Measurements from ENCODE around the gene ACE2. TPM values are rescaled to one million over a fixed set of nuclear protein-coding genes. Genes with fewer than 3 reads are reported as not detected.

The ACE2 gene
- total and polyA plus RNA-seq, 2 of the 8 experiments (the other 6 are each of a cell fraction or from before 2014, with no cell fraction given), result 0.06 TPM; not detected in 1

- Histone ChIP-seq H3K79me1 (ENCODE audit: low read depth, low read length) (no peaks in the 10 kb centered on the region), H3K9me3 (ENCODE audit: insufficient read depth in 2 of 2, low read depth in 1 of 2, low read length in 1 of 2) (no peaks in the 10 kb centered on the region), H4K5ac (ENCODE audit: insufficient read length, low read depth, low read length) (no peak overlapping the region), H2BK5ac (ENCODE audit: low read depth, low read length) (no peak overlapping the region), H3K56ac (replicated peaks; ENCODE audit: insufficient read length, low read depth, low read length) (no peak overlapping the region), H3K4ac (replicated peaks; ENCODE audit: insufficient read length, low read depth, low read length) (no peak overlapping the region), H2AFZ (ENCODE audit: low read length) (no peak overlapping the region), H4K8ac (ENCODE audit: extremely low read depth, insufficient read depth, low read length) (no peak overlapping the region), H3K18ac (ENCODE audit: extremely low read depth, low read length) (no peak overlapping the region), H4K91ac (replicated peaks; ENCODE audit: insufficient read length, low read length) (no peak overlapping the region), H3K4me2 (ENCODE audit: insufficient read depth in 1 of 2, low read depth in 2 of 2, low read length in 2 of 2) (no peak overlapping the region), H3K36me3 (ENCODE audit: control insufficient read depth in 2 of 4, insufficient read depth in 4 of 4, low read length in 3 of 4) (no peaks in the 10 kb centered on the region), H3K14ac (ENCODE audit: insufficient read length) (no peak overlapping the region), H2AK5ac (ENCODE audit: low read depth, low read length) (no peak overlapping the region), H2BK120ac (replicated peaks; ENCODE audit: low read depth, low read length) (no peak overlapping the region), H3K4me3 (ENCODE audit: extremely low read depth in 1 of 4, insufficient read depth in 2 of 4, low read depth in 3 of 4, low read length in 4 of 4) (no peak overlapping the region), H2BK12ac (ENCODE audit: low read depth, low read length) (no peak overlapping the region), H3K23me2 (ENCODE audit: low read depth, low read length) (no peaks in the 10 kb centered on the region), H2BK15ac (ENCODE audit: low read length) (no peak overlapping the region), H3K27me3 (replicated peaks in 1 of 4; ENCODE audit: control insufficient read depth in 3 of 4, extremely low read depth in 1 of 4, insufficient read depth in 3 of 4, low read length in 3 of 4) (no peaks in the 10 kb centered on the region), H4K20me1 (replicated peaks in 1 of 2; ENCODE audit: control insufficient read depth in 1 of 2, insufficient read depth in 2 of 2, low read length in 2 of 2) (no peaks in the 10 kb centered on the region), H3K27ac (ENCODE audit: low read depth, low read length) (no peak overlapping the region), H2BK20ac (ENCODE audit: low read length) (no peak overlapping the region), H3K23ac (ENCODE audit: insufficient read length) (no peak overlapping the region), H3K9ac (replicated peaks in 1 of 4; ENCODE audit: extremely low read depth in 1 of 4, low read depth in 3 of 4, low read length in 3 of 4) (no peak overlapping the region), H3K79me2 (ENCODE audit: control insufficient read depth in 1 of 2, insufficient read depth in 2 of 2, low read length in 2 of 2) (no peaks in the 10 kb centered on the region), H3K4me1 (replicated peaks in 1 of 4; ENCODE audit: control insufficient read depth in 3 of 4, insufficient read depth in 4 of 4, low read length in 3 of 4) (no peaks in the 10 kb centered on the region)
- FAIRE-seq (no peak), DNase-seq (ENCODE audit: low read depth in 1 of 2, low spot score in 2 of 2) (no peak)
- CTCF ChIA-PET (ENCODE audit: partially characterized antibody), result no interaction called here
- 96% methylated on average over 2 of the region's 2 CpGs; no CpG with 5 or more reads in 1 of the 2 experiments for WGBS, 2 experiments (ENCODE audit: extremely low coverage in 1 of 2, insufficient coverage in 1 of 2, insufficient read length in 1 of 2, insufficient replicate concordance in 2 of 2, low coverage in 1 of 2, low lambda C conversion rate in 2 of 2, missing lambda C conversion rate in 1 of 2)
- TF ChIP-seq GTF2F1 (IDR thresholded peaks at IDR 0.05; ENCODE audit: borderline replicate concordance, low read depth, low read length) (no peak), CHD1 (IDR thresholded peaks at IDR 0.05; ENCODE audit: low read depth, low read length) (no peak), RBBP5 (IDR thresholded peaks at IDR 0.05; ENCODE audit: borderline replicate concordance, low read depth, low read length) (no peak), POLR2A (IDR thresholded peaks at IDR 0.05; ENCODE audit: control extremely low read depth in 1 of 2, low read depth in 2 of 2, low read length in 2 of 2) (no peak), SIN3A (conservative IDR thresholded peaks at IDR 0.05 in 1 of 2, IDR thresholded peaks at IDR 0.05 in 1 of 2; ENCODE audit: low read depth in 1 of 2, low read length in 2 of 2) (no peak)
- POLR2A ChIA-PET (ENCODE audit: partially characterized antibody), result no interaction called here
Observed at GRCh38 chrX:15547356-15547755, 53.4 kb downstream of the ACE2 start.
